ENCODE results near the gene GPC5. TPM values are rescaled to one million over a fixed set of nuclear protein-coding genes. Genes with fewer than 3 reads are reported as not detected.

The GPC5 gene
- total RNA-seq, 4 donors from 2014 or later = 0.47 TPM; not detected in 3

DNA sequence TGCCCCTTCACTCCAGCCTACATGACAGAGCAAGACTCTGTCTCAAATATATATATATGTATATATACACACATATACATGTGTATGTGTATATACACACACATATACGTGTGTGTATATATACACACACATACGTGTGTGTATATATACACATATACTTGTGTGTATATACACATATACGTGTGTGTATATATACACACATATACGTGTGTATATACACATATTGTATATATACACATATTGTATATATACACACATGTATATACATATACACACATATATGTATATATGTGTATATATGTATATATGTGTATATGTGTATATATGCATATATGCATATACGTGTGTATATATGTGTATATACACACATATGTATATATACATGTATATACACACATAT, 173.3 kb downstream of the GPC5 start:
- Histone ChIP-seq H3K9me3 (no peaks in the 10 kb centered on the region), H3K4me1 (no peaks in the 10 kb centered on the region), H3K36me3 (no peaks in the 10 kb centered on the region), H3K4me3 (no peak overlapping the region), H3K27me3 (no peaks in the 10 kb centered on the region), H3K27ac (no peak overlapping the region)
- TF ChIP-seq POLR2AphosphoS5 (IDR thresholded peaks at IDR 0.05) = no peak
- WGBS, 2 donors (ENCODE audit: low coverage in 1 of 2) = 89 to 100% methylated on average over 1 to 5 of the region's 5 CpGs
- ATAC-seq = no peak

DNA sequence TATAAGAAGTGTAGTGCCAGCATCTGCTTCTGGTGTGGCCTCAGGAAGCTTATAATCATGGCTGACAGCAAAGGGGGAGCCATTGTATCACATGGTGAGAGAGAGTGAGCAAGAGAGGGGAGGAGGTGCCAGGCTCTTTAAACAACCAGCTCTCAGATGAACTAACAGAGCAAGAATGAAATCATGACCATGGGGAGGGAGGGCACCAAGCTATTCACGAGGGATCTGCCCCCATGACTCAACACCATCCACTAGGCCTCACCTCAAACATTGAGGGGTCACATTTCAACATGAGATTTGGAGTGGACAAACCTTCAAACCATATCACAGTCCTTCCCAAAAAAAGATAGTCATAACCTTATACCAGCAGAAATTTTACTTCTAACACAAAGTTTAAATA, 174.0 kb downstream of the GPC5 start:
- Histone ChIP-seq H3K4me1 (no peaks in the 10 kb centered on the region), H3K27ac (no peak overlapping the region), H3K9me3 (no peaks in the 10 kb centered on the region), H3K4me3 (no peak overlapping the region), H3K27me3 (no peaks in the 10 kb centered on the region), H3K36me3 (no peaks in the 10 kb centered on the region)
- no peak for ATAC-seq
- TF ChIP-seq, protein P1, sequence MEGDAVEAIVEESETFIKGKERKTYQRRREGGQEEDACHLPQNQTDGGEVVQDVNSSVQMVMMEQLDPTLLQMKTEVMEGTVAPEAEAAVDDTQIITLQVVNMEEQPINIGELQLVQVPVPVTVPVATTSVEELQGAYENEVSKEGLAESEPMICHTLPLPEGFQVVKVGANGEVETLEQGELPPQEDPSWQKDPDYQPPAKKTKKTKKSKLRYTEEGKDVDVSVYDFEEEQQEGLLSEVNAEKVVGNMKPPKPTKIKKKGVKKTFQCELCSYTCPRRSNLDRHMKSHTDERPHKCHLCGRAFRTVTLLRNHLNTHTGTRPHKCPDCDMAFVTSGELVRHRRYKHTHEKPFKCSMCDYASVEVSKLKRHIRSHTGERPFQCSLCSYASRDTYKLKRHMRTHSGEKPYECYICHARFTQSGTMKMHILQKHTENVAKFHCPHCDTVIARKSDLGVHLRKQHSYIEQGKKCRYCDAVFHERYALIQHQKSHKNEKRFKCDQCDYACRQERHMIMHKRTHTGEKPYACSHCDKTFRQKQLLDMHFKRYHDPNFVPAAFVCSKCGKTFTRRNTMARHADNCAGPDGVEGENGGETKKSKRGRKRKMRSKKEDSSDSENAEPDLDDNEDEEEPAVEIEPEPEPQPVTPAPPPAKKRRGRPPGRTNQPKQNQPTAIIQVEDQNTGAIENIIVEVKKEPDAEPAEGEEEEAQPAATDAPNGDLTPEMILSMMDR (IDR thresholded peaks at IDR 0.05) = no peak
- TF ChIP-seq POLR2AphosphoS5 (IDR thresholded peaks at IDR 0.05) = no peak
- TF ChIP-seq POLR2A (IDR thresholded peaks at IDR 0.05) = no peak
- no peak for TF ChIP-seq EP300 (IDR thresholded peaks at IDR 0.05)
- WGBS, 2 donors (ENCODE audit: low coverage in 1 of 2) = 67 to 70% methylated on average over 1 of the region's 1 CpG

DNA sequence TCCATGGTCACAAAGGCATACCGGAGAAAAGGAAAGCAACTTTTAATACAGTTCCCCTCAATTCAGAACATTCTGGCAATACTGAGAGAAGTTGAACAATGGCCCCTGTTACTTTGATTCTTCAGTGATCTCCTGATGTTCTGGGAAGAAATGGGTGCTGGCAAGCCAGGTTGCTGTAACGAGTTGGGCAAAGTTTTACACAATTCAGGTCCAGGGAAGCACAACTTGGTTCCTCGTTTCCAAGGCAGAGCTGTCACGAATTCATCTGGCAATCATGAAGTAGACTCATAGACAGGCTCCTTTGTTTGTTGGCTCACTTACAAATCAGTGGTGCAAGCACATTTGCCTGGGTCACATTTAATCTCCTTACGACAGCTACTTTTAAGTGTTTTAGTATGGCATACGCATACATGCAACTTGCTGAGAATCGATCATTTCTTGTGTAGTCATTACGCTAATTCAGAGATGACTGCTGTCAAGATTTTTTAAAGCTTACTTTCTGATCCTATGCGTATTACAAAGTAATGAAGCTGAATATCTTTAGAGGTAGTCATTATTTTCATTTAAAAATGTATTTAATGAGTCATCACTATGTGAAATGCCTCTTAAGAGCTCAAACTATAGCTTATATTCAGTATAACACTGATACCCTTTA, 174.7 kb downstream of the GPC5 start:
- H3K27ac ChIP-seq = no peak overlapping the region
- no peak for ATAC-seq
- TF ChIP-seq, protein P1 (IDR thresholded peaks at IDR 0.05) = no peak
- TF ChIP-seq POLR2AphosphoS5 (IDR thresholded peaks at IDR 0.05) (no peak), POLR2A (IDR thresholded peaks at IDR 0.05) (no peak), EP300 (IDR thresholded peaks at IDR 0.05) (no peak)
- H3K36me3 ChIP-seq = no peaks in the 10 kb centered on the region
- H3K4me3 ChIP-seq = no peak overlapping the region
- H3K27me3 ChIP-seq = no peaks in the 10 kb centered on the region
- no peaks in the 10 kb centered on the region for H3K9me3 ChIP-seq
- WGBS, 2 donors (ENCODE audit: low coverage in 1 of 2) = 82 to 92% methylated on average over 6 to 9 of the region's 9 CpGs
- no peaks in the 10 kb centered on the region for H3K4me1 ChIP-seq

DNA sequence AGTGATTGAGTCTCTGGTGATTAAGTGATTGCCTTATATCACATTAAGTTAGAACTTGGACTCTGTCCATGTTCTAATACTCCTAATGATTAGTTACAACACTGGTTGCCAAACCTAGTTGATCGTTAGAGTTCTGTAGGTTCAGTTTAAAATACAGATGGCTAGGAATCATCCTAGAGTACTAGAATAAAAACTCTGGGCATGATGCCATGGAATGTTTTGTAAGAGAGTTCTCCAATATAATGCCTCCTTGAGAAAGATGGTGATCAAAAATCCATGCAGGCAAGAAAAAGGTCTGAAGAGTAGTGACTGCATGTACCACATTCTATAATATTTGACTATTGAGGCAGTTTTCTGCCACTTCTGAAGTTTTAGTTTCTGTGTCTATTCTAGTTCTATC, 176.3 kb downstream of the GPC5 start:
- Histone ChIP-seq H3K9me3 (no peaks in the 10 kb centered on the region), H3K36me3 (no peaks in the 10 kb centered on the region), H3K27me3 (no peaks in the 10 kb centered on the region), H3K4me1 (no peaks in the 10 kb centered on the region), H3K4me3 (no peak overlapping the region), H3K27ac (no peak overlapping the region)
- ATAC-seq = no peak
- no peak for TF ChIP-seq EP300 (IDR thresholded peaks at IDR 0.05)
- no peak for TF ChIP-seq POLR2A (IDR thresholded peaks at IDR 0.05)
- no peak for TF ChIP-seq POLR2AphosphoS5 (IDR thresholded peaks at IDR 0.05)
- TF ChIP-seq, protein P1 (IDR thresholded peaks at IDR 0.05) = no peak
- WGBS, 2 donors (ENCODE audit: low coverage in 1 of 2) = 0% methylated on average over 1 of the region's 1 CpG; no CpG with 5 or more reads in 1 of the 2 donors

DNA sequence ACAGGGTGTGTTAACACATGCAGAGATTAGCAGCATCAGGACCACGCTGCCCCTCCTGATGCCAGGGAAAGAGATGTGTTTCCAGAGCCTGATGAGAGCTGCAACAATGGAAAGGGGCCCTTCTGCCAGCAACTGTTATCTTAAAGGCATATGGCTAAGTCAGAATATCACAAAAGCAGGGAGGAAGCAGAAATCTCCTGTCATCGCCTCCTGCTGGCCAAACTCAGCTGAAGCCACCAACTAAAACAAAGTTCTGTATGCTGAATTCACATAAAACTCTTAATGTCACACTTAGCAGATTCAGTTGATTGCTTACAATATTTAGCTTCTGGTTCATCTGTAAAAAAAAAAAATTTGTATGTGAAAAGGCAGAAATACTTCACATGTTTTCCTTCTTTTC, 178.2 kb downstream of the GPC5 start:
- Histone ChIP-seq H3K9me3 (no peaks in the 10 kb centered on the region), H3K4me3 (no peak overlapping the region), H3K4me1 (no peaks in the 10 kb centered on the region), H3K36me3 (no peaks in the 10 kb centered on the region), H3K27ac (no peak overlapping the region), H3K27me3 (no peaks in the 10 kb centered on the region)
- 64 to 70% methylated on average over 2 of the region's 2 CpGs for WGBS, 2 donors (ENCODE audit: low coverage in 1 of 2)
- TF ChIP-seq, protein P1 (IDR thresholded peaks at IDR 0.05) = no peak
- ATAC-seq = no peak
